GM18499 (cell line): ENCODE results near the gene MALL.
"Not testable (repeated sequence)": the region's sequence is repeated elsewhere in the genome, so short reads cannot be mapped to it uniquely, and the experiment has no call there.

Experiments used
- ATAC-seq: cut with Tn5 transposase; IDR thresholded peaks from one replicate; pipeline ENCODE4 v1.9.1; 2021; ENCODE audit warnings: moderate number of reproducible peaks; ENCODE audit not compliant: insufficient read depth, unreplicated experiment

MALL gene

DNA sequence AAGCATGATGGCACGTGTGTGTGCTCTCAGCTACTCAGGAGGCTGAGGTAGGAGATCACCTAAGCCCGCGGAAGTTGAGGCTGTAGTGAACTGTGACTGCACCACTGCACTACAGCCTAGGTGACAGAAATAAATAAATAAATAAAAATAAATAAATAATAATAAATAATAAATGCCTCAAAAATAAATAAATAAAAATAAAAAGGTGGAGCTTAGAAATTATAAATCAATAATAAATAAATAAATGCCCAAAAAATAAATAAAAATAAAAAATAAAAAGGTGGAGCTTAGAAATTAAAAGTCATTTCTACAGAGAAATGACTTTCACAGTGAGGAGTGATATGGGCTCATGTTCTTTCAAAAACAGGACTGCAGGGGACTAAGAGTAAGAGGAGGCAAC, 6.0 kb upstream of the MALL start:
- no peak for ATAC-seq

GRCh38 chr2:110121052-110121334, 5.4 kb upstream of the MALL start:
- no peak for ATAC-seq

GRCh38 chr2:110120171-110121051, 4.8 kb upstream of the MALL start:
- no peak for ATAC-seq

DNA sequence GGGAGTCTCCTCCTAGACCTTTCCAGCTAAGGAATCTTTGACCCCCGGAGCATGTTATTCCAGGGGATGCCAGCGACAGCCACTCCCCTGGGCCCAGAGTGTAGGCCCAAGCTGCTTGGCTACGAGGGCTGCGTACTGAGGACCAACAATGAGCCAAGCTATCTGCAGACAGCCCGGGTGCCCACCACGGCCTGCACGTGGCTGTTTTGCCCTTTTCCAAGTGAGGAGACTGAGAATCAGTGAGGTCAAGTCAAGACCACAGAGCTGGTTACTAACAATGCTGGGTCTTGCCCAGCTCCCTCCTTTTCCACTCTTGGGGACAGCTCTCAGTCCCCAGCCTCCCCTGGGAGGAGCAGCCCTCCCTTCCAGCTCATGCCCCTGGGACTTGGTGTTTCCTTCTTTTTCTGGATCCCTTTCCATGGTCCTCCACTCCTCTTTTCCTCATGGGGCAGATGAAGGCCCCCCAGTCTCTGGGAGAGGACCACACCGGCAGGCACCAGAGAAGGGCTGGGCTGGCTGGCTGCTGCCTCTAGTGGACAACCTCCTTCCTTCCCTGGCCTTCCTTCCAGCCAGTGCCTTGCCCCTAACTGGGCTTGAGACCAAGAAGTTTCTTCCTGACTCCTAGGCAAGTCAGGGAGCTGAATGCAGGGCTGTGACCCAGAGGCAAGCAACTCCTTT, 550 bp upstream of the MALL start:
- ATAC-seq = no peak

- no peak for ATAC-seq
These were observed 779 bp downstream of the MALL start for GRCh38 chr2:110114831-110115255.

DNA sequence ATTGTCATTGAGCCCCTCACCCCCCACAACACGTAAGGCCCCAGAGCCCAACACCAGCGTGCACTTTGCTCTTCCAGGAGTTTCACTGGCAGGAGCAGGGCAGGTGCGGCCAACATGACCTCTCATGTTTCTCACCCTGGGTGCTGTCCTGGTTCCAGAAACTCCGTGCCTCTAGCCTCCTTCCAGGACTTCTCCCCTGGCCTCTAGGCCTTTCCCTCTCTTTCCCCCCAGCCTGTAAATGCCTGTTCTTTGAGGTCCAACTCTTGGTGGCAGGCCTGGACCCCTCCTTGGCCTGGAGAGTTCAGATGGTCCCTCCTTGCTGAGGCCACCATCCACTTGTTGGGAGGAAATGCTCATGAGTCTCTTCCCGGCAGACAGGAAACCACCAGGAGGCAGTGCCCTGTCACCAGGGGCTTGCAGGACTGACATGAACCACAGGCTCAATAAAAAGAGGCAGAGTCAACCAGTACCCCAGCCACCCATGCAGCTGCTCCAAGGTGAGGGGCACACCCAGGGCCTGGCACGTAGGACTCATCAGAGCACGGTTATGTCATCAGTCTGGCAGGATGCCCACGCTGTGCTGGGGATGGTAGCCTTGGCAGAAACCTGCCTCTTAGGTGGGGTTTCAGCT, 1.5 kb downstream of the MALL start:
- no peak for ATAC-seq

GRCh38 chr2:110108291-110108690, 7.3 kb downstream of the MALL start:
- ATAC-seq = not testable (repeated sequence)

DNA sequence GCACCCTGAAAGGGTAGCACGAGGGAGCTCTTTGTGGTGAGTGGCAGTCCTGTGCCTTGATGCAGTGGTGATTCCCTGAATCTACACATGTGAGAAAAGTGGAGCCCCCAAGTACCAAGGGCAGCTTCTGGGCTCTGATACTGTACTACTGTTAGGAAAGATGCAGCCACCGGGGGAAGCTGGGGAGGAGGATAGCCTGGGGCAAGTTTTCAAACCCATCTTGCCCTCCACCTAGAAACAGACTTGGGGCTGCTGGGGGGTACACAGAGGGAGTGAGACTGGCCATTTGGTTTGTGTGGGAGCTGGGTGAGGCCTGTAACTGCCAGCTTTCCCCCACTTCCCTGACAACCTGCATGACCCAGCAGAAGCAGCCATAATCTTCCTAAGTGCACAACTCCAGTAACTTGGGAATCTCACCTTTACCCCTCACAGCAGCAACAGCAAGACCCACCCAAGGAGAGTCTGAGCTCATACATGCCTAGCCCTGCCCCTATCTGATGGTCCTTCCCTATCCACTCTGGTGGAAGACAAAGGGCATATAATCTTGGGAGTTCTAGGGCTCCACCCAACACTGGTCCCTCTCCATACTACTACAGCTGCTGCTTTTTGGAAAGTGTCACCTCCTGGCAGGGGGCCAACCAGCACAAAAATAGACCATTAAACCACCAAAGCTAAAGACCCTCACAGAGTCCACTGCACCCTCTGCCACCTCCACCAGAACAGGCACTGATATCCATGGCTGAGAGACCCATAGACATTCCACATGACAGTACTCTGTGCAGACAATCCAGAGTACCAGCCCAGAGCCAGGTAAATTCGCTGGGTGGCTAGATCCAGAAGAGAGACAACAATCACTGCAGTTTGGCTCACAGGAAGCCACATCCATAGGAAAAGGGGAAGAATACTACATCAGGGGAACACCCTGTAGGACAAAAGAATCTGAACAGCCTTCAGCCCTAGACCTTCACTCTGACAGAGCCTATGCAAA, 8.2 kb downstream of the MALL start:
- no peak for ATAC-seq

GRCh38 chr2:110106642-110107041, 9.0 kb downstream of the MALL start:
- ATAC-seq = no peak

- no peak for ATAC-seq
These were observed 9.8 kb downstream of the MALL start for GRCh38 chr2:110105608-110106467.

DNA sequence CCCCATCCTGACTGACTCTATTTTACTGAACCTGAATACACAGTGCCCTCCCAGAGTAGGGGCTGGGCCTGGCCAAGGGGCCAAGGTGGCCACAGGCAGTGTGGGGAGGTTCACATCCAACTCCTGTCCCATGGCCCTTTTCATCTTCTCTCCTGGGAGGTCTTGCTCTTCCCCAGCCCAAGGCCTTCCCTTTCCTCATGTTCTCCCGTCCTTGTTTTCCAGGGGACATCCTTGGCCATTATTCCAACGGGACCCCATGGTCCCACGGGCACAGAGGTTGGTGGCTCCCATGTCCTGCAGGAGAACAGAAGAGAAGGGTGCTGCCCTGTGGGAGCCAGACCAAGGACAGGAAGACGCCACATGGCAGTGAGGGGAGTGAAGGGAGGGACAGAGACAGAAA, 10.4 kb downstream of the MALL start:
- ATAC-seq = no peak

DNA sequence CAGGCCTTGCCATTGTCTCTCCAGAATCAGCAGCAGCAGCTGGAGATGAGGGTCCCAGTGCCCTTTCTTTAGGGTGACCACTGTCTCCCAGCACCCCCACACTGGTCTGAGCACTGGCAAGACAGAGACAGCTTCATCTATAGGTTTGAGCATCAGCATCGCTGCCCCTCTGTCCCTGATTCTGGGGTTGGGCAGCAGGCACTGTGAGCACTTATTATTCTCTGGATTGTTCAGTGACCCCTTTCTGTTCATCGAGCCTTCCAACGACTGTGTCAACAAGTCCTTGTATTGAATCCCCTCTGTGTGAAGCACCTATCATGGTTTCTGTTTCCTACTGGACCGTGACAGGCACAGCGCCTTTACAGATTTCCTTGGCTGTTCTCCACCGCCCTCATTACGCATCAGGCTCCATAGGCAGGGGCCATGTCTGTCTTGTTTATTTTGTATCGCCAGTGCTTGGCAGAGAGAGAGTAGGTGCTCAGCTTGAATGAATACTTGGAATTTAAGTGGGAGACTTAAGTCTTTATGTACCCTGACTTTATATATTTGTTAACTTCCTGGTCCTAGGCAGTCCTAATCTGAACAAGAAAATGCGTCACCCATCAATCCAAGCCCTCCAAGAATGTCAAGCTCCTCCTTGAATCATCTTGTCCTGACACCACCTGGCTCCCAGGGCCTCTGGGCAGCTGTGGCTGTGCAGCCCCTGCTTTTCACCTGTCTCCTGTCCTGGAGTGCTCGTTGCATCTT, 11.4 kb downstream of the MALL start:
- no peak for ATAC-seq

- no peak for ATAC-seq
These were observed 12.3 kb downstream of the MALL start for GRCh38 chr2:110103061-110103961.

DNA sequence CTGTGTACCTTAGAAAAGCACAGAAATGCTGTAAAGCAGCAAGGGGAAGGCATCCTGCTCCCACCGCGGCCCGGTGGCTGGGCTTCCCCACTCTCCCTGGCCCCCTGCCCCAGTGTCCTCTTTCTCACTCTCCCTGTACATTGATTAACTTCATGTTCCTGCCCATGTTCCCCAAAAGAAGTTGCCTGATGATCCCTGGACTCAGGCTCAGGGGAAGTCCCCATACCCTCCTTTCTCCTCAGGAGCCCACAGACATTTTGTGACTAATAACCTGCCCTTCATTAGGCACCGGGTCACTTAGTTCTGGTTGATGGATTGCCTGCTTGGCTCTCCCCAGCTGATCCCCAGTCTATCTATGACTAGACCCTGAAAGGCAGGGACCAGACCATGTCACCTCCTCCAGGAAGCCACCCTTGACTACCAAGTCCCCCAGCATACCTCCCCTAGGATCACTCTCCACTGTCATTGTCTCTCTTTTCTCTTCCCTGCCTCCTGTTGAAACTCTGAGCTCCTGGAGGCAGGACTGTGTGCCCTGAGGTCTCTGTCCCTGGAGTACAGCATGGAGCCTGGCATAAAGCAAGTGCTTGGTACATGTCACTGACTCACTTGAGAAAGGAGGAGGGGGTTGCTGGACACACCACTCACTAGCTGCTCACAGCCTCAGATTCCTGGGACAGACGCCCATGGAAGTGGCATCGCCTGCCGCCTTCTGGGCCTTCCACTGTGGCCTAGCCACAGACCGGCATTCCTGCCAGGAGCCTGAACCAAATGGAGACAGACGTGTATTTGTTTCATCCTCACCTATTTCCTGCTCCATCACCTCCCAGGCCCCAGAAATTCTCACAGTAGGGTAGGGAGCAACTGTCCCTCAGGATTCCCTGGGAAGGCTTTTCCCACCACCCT, 13.5 kb downstream of the MALL start:
- no peak for ATAC-seq

- no peak for ATAC-seq
These were observed 14.3 kb downstream of the MALL start for GRCh38 chr2:110101280-110101844.

DNA sequence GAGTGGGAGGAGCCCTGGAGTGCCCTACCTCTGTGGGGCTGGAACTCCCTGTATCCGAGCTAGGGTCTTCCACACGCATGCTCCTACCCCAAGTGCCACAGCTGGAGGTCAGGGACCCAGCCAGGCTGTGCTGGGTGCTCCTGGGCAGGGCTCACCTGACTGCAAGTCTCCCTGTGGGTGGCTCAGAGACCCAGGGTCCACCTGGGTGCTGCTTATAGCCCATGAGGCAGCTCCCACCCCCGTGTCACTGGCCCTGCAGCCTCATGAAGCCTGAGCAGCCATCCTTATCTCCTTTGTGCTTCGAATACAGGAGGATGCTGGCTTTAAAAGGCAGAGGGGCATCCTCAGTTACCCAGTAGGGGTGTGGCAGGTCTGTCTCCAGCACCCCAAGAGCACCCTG, 14.7 kb downstream of the MALL start:
- not testable (repeated sequence) for ATAC-seq
